Measurements from ENCODE around the gene SFTPD.
"Not testable (repeated sequence)": the region's sequence is repeated elsewhere in the genome, so short reads cannot be mapped to it uniquely, and the experiment has no call there.

The SFTPD gene

GRCh38 chr10:79948976-79949722 is at the start of gene SFTPD:
SFTPD (minus strand) TSS chr10:79949105; CDS start chr10:79946659, 2,446 bp downstream.
- in situ Hi-C loops (cut with MboI; ENCODE audit: low sequenced_read_pairs, unreplicated experiment) = no loop called here
- DNase-seq (ENCODE audit: low spot score) = no peak
- TF ChIP-seq CTCF (IDR thresholded peaks at IDR 0.05; ENCODE audit: borderline replicate concordance, control extremely low read depth, extremely low read depth, insufficient read depth, missing control alignments) = no peak

GRCh38 chr10:79995979-79996634 is 47.2 kb upstream of the SFTPD start:
- DNase-seq (ENCODE audit: low spot score) = no peak
- in situ Hi-C loops (cut with MboI; ENCODE audit: low sequenced_read_pairs, unreplicated experiment) = no loop called here
- no peak for TF ChIP-seq CTCF (IDR thresholded peaks at IDR 0.05; ENCODE audit: borderline replicate concordance, control extremely low read depth, extremely low read depth, insufficient read depth, missing control alignments)

- in situ Hi-C loops (cut with MboI; ENCODE audit: low sequenced_read_pairs, unreplicated experiment) = no loop called here
- TF ChIP-seq CTCF (IDR thresholded peaks at IDR 0.05; ENCODE audit: borderline replicate concordance, control extremely low read depth, extremely low read depth, insufficient read depth, missing control alignments) = no peak
- DNase-seq (ENCODE audit: low spot score) = no peak
These were observed 45.7 kb upstream of the SFTPD start for GRCh38 chr10:79994556-79994955.

- DNase-seq (ENCODE audit: low spot score); in situ Hi-C loops (cut with MboI; ENCODE audit: low sequenced_read_pairs, unreplicated experiment): not testable (repeated sequence)
These were observed 39.3 kb upstream of the SFTPD start for GRCh38 chr10:79988199-79988598.

GRCh38 chr10:79986661-79987060 is 37.8 kb upstream of the SFTPD start:
- DNase-seq (ENCODE audit: low spot score); in situ Hi-C loops (cut with MboI; ENCODE audit: low sequenced_read_pairs, unreplicated experiment): not testable (repeated sequence)

GRCh38 chr10:79985481-79986072 is 36.7 kb upstream of the SFTPD start:
- no peak for TF ChIP-seq CTCF (IDR thresholded peaks at IDR 0.05; ENCODE audit: borderline replicate concordance, control extremely low read depth, extremely low read depth, insufficient read depth, missing control alignments)
- DNase-seq (ENCODE audit: low spot score) = no peak
- in situ Hi-C loops (cut with MboI; ENCODE audit: low sequenced_read_pairs, unreplicated experiment) = no loop called here

- in situ Hi-C loops (cut with MboI; ENCODE audit: low sequenced_read_pairs, unreplicated experiment) = no loop called here
- TF ChIP-seq CTCF (IDR thresholded peaks at IDR 0.05; ENCODE audit: borderline replicate concordance, control extremely low read depth, extremely low read depth, insufficient read depth, missing control alignments) = no peak
- DNase-seq (ENCODE audit: low spot score) = no peak
These were observed 35.9 kb upstream of the SFTPD start for GRCh38 chr10:79984851-79985250.

Data from GM13976 (cell line).